Heart right ventricle (tissue), 16 donors: Measurements from ENCODE around the gene SLC18A2. TPM values are rescaled to one million over a fixed set of nuclear protein-coding genes. Genes with fewer than 3 reads are reported as not detected.

Source experiments
- ATAC-seq, 8 donors: fragments of 200-7000 bp; cut with Tn5 transposase; one replicate each; pipeline ENCODE4 v1.9.1; 2020; ENCODE audit warnings: mild to moderate bottlenecking in 8 of 8, moderate library complexity in 8 of 8, moderate number of reproducible peaks in 1 of 8
- DNase-seq, 2 donors: peaks; one replicate each; pipeline ENCODE4 v3.0.0-alpha.2; 2020
- H3K27ac ChIP-seq, 10 donors: fragments of 200-600 bp; sonication (generic) in 2 of 10; one replicate each; pipeline versions ENCODE4 v1.5.0 to v1.8.0; 2020 to 2022; ENCODE audit warnings: mild to moderate bottlenecking in 3 of 10
- H3K27me3 ChIP-seq, 7 donors: fragments of 200-600 bp; one replicate each; pipeline ENCODE4 v1.8.0; 2021 to 2022; ENCODE audit warnings: mild to moderate bottlenecking in 2 of 7
- H3K36me3 ChIP-seq, 9 donors: fragments of 200-600 bp; sonication (generic) in 1 of 9; one replicate each; pipeline versions ENCODE4 v1.5.0 to v1.8.0; 2020 to 2022; ENCODE audit warnings: mild to moderate bottlenecking in 2 of 9
- H3K4me1 ChIP-seq, 9 donors: fragments of 200-600 bp; sonication (generic) in 1 of 9; one replicate each; pipeline versions ENCODE4 v1.5.0 to v1.8.0; 2020 to 2022; ENCODE audit warnings: mild to moderate bottlenecking in 4 of 9
- H3K4me3 ChIP-seq, 10 donors: fragments of 200-600 bp; sonication (generic) in 2 of 10; one replicate each; pipeline versions ENCODE4 v1.5.0 to v1.8.0; 2020 to 2022; ENCODE audit warnings: mild to moderate bottlenecking in 7 of 10, moderate library complexity in 2 of 10
- H3K9me3 ChIP-seq, 11 donors: fragments of 200-600 bp in 10 of 11; sonication (generic) in 2 of 11; one replicate each; pipeline versions ENCODE4 v1.5.0 to v1.8.0; 2013 to 2022; ENCODE audit warnings: mild to moderate bottlenecking in 2 of 11, control low read depth in 1 of 11, moderate library complexity in 1 of 11
- CTCF ChIP-seq, 9 donors: fragments of 200-600 bp; sonication (generic) in 2 of 9; IDR thresholded peaks; one replicate each; pipeline versions ENCODE4 v1.5.0 to v1.8.0; 2021 to 2022; ENCODE audit warnings: antibody characterized with exemption in 9 of 9, mild to moderate bottlenecking in 5 of 9, moderate library complexity in 1 of 9
- WGBS, 2 donors: extraction: QIAGEN DNeasy Blood & Tissue Kit; methylation state at CpG; one replicate each; pipeline ENCODE4 v1.1.7; 2013; ENCODE audit warnings: inconsistent platforms in 1 of 2; 5-methylcytosine and 5-hydroxymethylcytosine counted together
- intact Hi-C, 10 donors: fragments of 100-400 bp; cut with DNase I; formaldehyde crosslinking; loops; one replicate each; pipeline versions ENCODE4 v1.11.1 to v1.14.2; 2022
- polyA plus RNA-seq, 2 donors: library from polyadenylated mRNA; stranded (reverse); fragments of 200-250 nt; gene quantifications; one replicate each; pipeline ENCODE4 v1.2.3, GENCODE V29; 2013
- total RNA-seq, 10 donors: library from RNA; stranded (reverse); fragmentation: NEBNext Ultra II Directional in 3 of 10; extraction: Animal tissue kit (Norgen Biotek cat#: 25700) in 3 of 10; gene quantifications; one replicate each; pipeline versions ENCODE4 v1.2.1 to v1.2.4, GENCODE V29; 2021 to 2023
- donor health status: Arrhythmogenic right ventricular cardiomyopathy.
- donor health status: ischemic (EF 13 %, LVEDD 7.1; RV severe dilation, severe dysfunction).
- donor health status: healthy with polysubstance abuse.
- donor health status: DM: no; HTN: yes; CAD: no.
- donor health status: DM: no; HTN: no; CAD: no.
- donor health status: ischemic (EF 25% LVEDD 6.9; RV normal size, moderate dysfunction).
- donor health status: ischemic (EF 25% LVEDD 5.7; RV mildly dilated, moderate dysfunction).
- donor health status: healthy.
- donor health status: DM: yes; HTN: yes; CAD: no.
- donor health status: Ischemic cardiomyopathy.
- donor health status: ischemic (EF 35%, LVEDD 5.7; RV mildly dilated, moderate dysfunction).
- donor health status: nonischemic (EF 11% LVEDD 7.7; RV severe dilation, severe dysfunction).
- donor health status: DM: yes; HTN: yes; CAD: no.
- donor health status: PGD.
- donor health status: ischemic (EF 29% LVEDD 5.4; RV normal size, mild dysfunction).
- donor health status: nonischemic (EF 23%, LVEDD 6.1; RV moderate dilation, normal function).

Gene SLC18A2
- total and polyA plus RNA-seq, 12 donors, result 0.07 to 0.47 (median 0.18) TPM; not detected in 1

- peaks cover 0 to 5% (median 0%) of the 10 kb centered on the region in 9 donors for H3K36me3 ChIP-seq
- no peak overlapping the region for H3K27ac ChIP-seq
- DNase-seq (no peak), ATAC-seq (no peak)
- intact Hi-C loops, result no loop called here
- no peak overlapping the region for H3K4me3 ChIP-seq
- no peaks in the 10 kb centered on the region for H3K4me1 ChIP-seq
- H3K27me3 ChIP-seq, result no peaks in the 10 kb centered on the region
- H3K9me3 ChIP-seq, result peaks cover 0 to 10% (median 0%) of the 10 kb centered on the region in 11 donors
- no peak for TF ChIP-seq CTCF (IDR thresholded peaks at IDR 0.05)
Measured at GRCh38 chr10:117306674-117307073, 65.8 kb downstream of the SLC18A2 start.

- ATAC-seq, result no peak
- WGBS, 2 donors, result 97 to 99% methylated on average over 5 of the region's 5 CpGs
- H3K4me3 ChIP-seq, result no peak overlapping the region
- H3K27ac ChIP-seq, result no peak overlapping the region
- no peaks in the 10 kb centered on the region for H3K9me3 ChIP-seq
- intact Hi-C loops, result loop anchor here in 1 of 10 donors (10.0 kb wide), 1 partner anchor 86 kb away; no protein-coding TSS in a partner anchor
- DNase-seq, result no peak
- no peaks in the 10 kb centered on the region for H3K27me3 ChIP-seq
- no peaks in the 10 kb centered on the region for H3K4me1 ChIP-seq
- no peak for TF ChIP-seq CTCF (IDR thresholded peaks at IDR 0.05)
- H3K36me3 ChIP-seq, result peaks cover 0 to 30% (median 0%) of the 10 kb centered on the region in 9 donors
Measured at GRCh38 chr10:117311261-117311660, 70.3 kb downstream of the SLC18A2 start.

GRCh38 chr10:117312430-117312829 is 71.5 kb downstream of the SLC18A2 start:
- no peaks in the 10 kb centered on the region for H3K4me1 ChIP-seq
- intact Hi-C loops, result loop anchor here in 1 of 10 donors (10.0 kb wide), 1 partner anchor 88 kb away; no protein-coding TSS in a partner anchor

GRCh38 chr10:117313641-117314040 is 72.7 kb downstream of the SLC18A2 start:
- DNase-seq (no peak), ATAC-seq (no peak)
- Histone ChIP-seq H3K4me3 (no peak overlapping the region), H3K36me3 (peaks cover 0 to 42% (median 0%) of the 10 kb centered on the region in 9 donors), H3K27me3 (no peaks in the 10 kb centered on the region), H3K9me3 (no peaks in the 10 kb centered on the region), H3K4me1 (no peaks in the 10 kb centered on the region), H3K27ac (no peak overlapping the region)
- 95 to 97% methylated on average over 1 of the region's 1 CpG for WGBS, 2 donors
- intact Hi-C loops, result loop anchor here in 1 of 10 donors (10.0 kb wide), 1 partner anchor 89 kb away; no protein-coding TSS in a partner anchor
- no peak for TF ChIP-seq CTCF (IDR thresholded peaks at IDR 0.05)

More at GRCh38 chr10:117312430-117312829, 71.5 kb downstream of the SLC18A2 start:
- Histone ChIP-seq H3K36me3 (peaks cover 0 to 35% (median 0%) of the 10 kb centered on the region in 9 donors), H3K4me3 (no peak overlapping the region), H3K27ac (no peak overlapping the region), H3K27me3 (no peaks in the 10 kb centered on the region), H3K9me3 (no peaks in the 10 kb centered on the region)
- DNase-seq (no peak), ATAC-seq (no peak)
- no peak for TF ChIP-seq CTCF (IDR thresholded peaks at IDR 0.05)
- 96 to 99% methylated on average over 4 of the region's 4 CpGs for WGBS, 2 donors
